A549 (cell line): ENCODE data around the gene BCL2. TPM values are rescaled to one million over a fixed set of nuclear protein-coding genes. Genes with fewer than 3 reads are reported as not detected.

Source experiments
- ATAC-seq, 2 experiments: fragments of 200-7000 bp in 1 of 2; fragments of >200 bp in 1 of 2; cut with Nextera tagmentation in 1 of 2; cut with Tn5 transposase in 1 of 2; 3 replicates each; pipeline versions ENCODE4 v1.8.0 to v1.9.1; 2018 to 2020; ENCODE audit warnings: mild to moderate bottlenecking in 1 of 2, moderate library complexity in 1 of 2
- CTCF ChIA-PET: fragments of 300-600 bp; sonication (Branson Sonifier 250); formaldehyde crosslinking; extraction: SDS; loops from one replicate; lab custom pipeline; 2021; ENCODE audit warnings: antibody characterized with exemption, inconsistent platforms; lab: Yijun Ruan, JAX
- POLR2A ChIA-PET: fragments of 350-600 bp; formaldehyde crosslinking; extraction: SDS; loops from one replicate; lab custom pipeline; 2021; ENCODE audit warnings: antibody characterized with exemption, inconsistent platforms; lab: Yijun Ruan, JAX
- DNase-seq, 2 experiments: peaks; one replicate each; pipeline versions ENCODE4 v3.0.0 to v3.0.0-alpha.2; 2011 to 2016; ENCODE audit warnings: low read depth in 1 of 2, low spot score in 1 of 2
- FAIRE-seq: peaks from 2 replicates; lab custom pipeline; 2011; peaks lifted over from hg19 to GRCh38; lab: Jason Lieb, UNC
- H3K27ac ChIP-seq, 2 experiments: fragments of >200 bp; sonication (Bioruptor Twin); formaldehyde crosslinking; 3 replicates each; pipeline ENCODE4 v1.5.1; 2016 to 2017
- H3K4me1 ChIP-seq: fragments of >200 bp; sonication (Bioruptor Twin); formaldehyde crosslinking; 3 replicates; pipeline ENCODE4 v1.6.1; 2016
- H3K4me2 ChIP-seq: fragments of >200 bp; sonication (Bioruptor Twin); formaldehyde crosslinking; 3 replicates; pipeline ENCODE4 v1.6.1; 2016
- H3K4me3 ChIP-seq: fragments of >200 bp; sonication (Bioruptor Twin); formaldehyde crosslinking; 3 replicates; pipeline ENCODE4 v1.5.1; 2016
- H3K9me3 ChIP-seq: fragments of >200 bp; sonication (Bioruptor Twin); formaldehyde crosslinking; 3 replicates; pipeline ENCODE4 v1.6.1; 2016
- ATOH8 ChIP-seq: fragments of 250-450 bp; sonication (Bioruptor Pico); IDR thresholded peaks from 2 replicates; pipeline ENCODE4 v1.5.0; 2020; ENCODE audit warnings: low read depth, mild to moderate bottlenecking, moderate library complexity
- BCL3 ChIP-seq: fragments of >200 bp; sonication (Bioruptor Twin); formaldehyde crosslinking; IDR thresholded peaks from 3 replicates; pipeline ENCODE4 v1.6.1; 2016
- BHLHE40 ChIP-seq: IDR thresholded peaks from 2 replicates; pipeline ENCODE4 v1.6.1; 2012; ENCODE audit warnings: low read depth, low read length, inconsistent platforms
- CBX2 ChIP-seq: fragments of 200-600 bp; sonication (generic); IDR thresholded peaks from 2 replicates; pipeline ENCODE4 v1.6.1; 2016; ENCODE audit warnings: low read depth, mild to moderate bottlenecking, borderline replicate concordance
- CBX8 ChIP-seq: fragments of 200-600 bp; sonication (generic); IDR thresholded peaks from 2 replicates; pipeline ENCODE4 v1.6.1; 2016
- CHD2 ChIP-seq: fragments of 150-350 bp; IDR thresholded peaks from 2 replicates; pipeline ENCODE4 v1.6.1; 2014; ENCODE audit warnings: low read length; ENCODE audit not compliant: partially characterized antibody
- CHD4 ChIP-seq: fragments of 200-600 bp; sonication (generic); IDR thresholded peaks from 2 replicates; pipeline ENCODE4 v1.6.1; 2016; ENCODE audit warnings: antibody characterized with exemption, mild to moderate bottlenecking, borderline replicate concordance
- EHF ChIP-seq: fragments of 250-450 bp; sonication (Bioruptor Pico); IDR thresholded peaks from 2 replicates; pipeline ENCODE4 v1.5.0; 2020; ENCODE audit warnings: mild to moderate bottlenecking
- EHMT2 ChIP-seq: fragments of 200-600 bp; sonication (generic); IDR thresholded peaks from 2 replicates; pipeline ENCODE4 v1.6.1; 2016; ENCODE audit warnings: antibody characterized with exemption, low read depth, mild to moderate bottlenecking, moderate library complexity
- EP300 ChIP-seq, 2 experiments: fragments of >200 bp; sonication (Bioruptor Twin); formaldehyde crosslinking; IDR thresholded peaks; 2 replicates in 1 of 2; 3 replicates in 1 of 2; pipeline ENCODE4 v1.6.1; 2016 to 2017
- FOSB ChIP-seq: fragments of 250-450 bp; sonication (Bioruptor Pico); IDR thresholded peaks from 2 replicates; pipeline ENCODE4 v1.5.0; 2020; ENCODE audit warnings: mild to moderate bottlenecking, moderate library complexity
- GATA3 ChIP-seq: IDR thresholded peaks from 2 replicates; pipeline ENCODE4 v1.6.1; 2012; ENCODE audit warnings: borderline replicate concordance
- HDAC2 ChIP-seq: fragments of 200-600 bp; sonication (generic); IDR thresholded peaks from 2 replicates; pipeline ENCODE4 v1.6.1; 2016
- HEYL ChIP-seq: fragments of 250-450 bp; sonication (Bioruptor Pico); IDR thresholded peaks from 2 replicates; pipeline ENCODE4 v1.8.0; 2021; ENCODE audit warnings: mild to moderate bottlenecking, moderate library complexity
- HMGXB4 ChIP-seq: fragments of 250-450 bp; sonication (Bioruptor Pico); IDR thresholded peaks from 2 replicates; pipeline ENCODE4 v1.5.0; 2021; ENCODE audit warnings: mild to moderate bottlenecking, moderate library complexity, borderline replicate concordance
- JUN ChIP-seq, 2 experiments: fragments of >200 bp; sonication (Bioruptor Twin); formaldehyde crosslinking; IDR thresholded peaks; 2 replicates in 1 of 2; 3 replicates in 1 of 2; pipeline ENCODE4 v1.6.1; 2016 to 2017
- KDM5A ChIP-seq: fragments of 200-600 bp; sonication (generic); IDR thresholded peaks from 2 replicates; pipeline ENCODE4 v1.6.1; 2016; ENCODE audit warnings: antibody characterized with exemption, mild to moderate bottlenecking
- MAFK ChIP-seq: fragments of 450-650 bp; IDR thresholded peaks from 2 replicates; pipeline ENCODE4 v1.6.1; 2014; ENCODE audit not compliant: partially characterized antibody
- MAX ChIP-seq: IDR thresholded peaks from 2 replicates; pipeline ENCODE4 v1.6.1; 2012
- MYC ChIP-seq: IDR thresholded peaks from 2 replicates; pipeline ENCODE4 v1.6.1; 2012; ENCODE audit warnings: mild to moderate bottlenecking, inconsistent platforms, low read length, improper control_type of control experiment, borderline replicate concordance
- NFE2L2 ChIP-seq: fragments of 150-350 bp; conservative IDR thresholded peaks from 2 replicates; pipeline ENCODE4 v1.6.1; 2014; ENCODE audit warnings: low read length
- NR3C1 ChIP-seq: fragments of >200 bp; sonication (Bioruptor Twin); formaldehyde crosslinking; IDR thresholded peaks from 3 replicates; pipeline ENCODE4 v1.6.1; 2017
- POLR2AphosphoS2 ChIP-seq: conservative IDR thresholded peaks from 2 replicates; pipeline ENCODE4 v1.6.1; 2012; ENCODE audit warnings: low read length, improper control_type of control experiment, inconsistent platforms
- RAD21 ChIP-seq, 2 experiments: fragments of >200 bp in 1 of 2; sonication (Bioruptor Twin) in 1 of 2; formaldehyde crosslinking in 1 of 2; IDR thresholded peaks in 1 of 2; conservative IDR thresholded peaks in 1 of 2; 2 replicates in 1 of 2; 3 replicates in 1 of 2; pipeline ENCODE4 v1.6.1; 2012 to 2018; ENCODE audit warnings: inconsistent platforms in 1 of 2
- RARB ChIP-seq: fragments of 250-450 bp; sonication (Bioruptor Pico); IDR thresholded peaks from 2 replicates; pipeline ENCODE4 v1.8.0; 2021; ENCODE audit warnings: mild to moderate bottlenecking, moderate library complexity
- RCOR1 ChIP-seq: fragments of 150-350 bp; IDR thresholded peaks from 2 replicates; pipeline ENCODE4 v1.6.1; 2014; ENCODE audit warnings: antibody characterized with exemption, low read length, low read depth
- USF2 ChIP-seq: fragments of 450-650 bp; IDR thresholded peaks from 2 replicates; pipeline ENCODE4 v1.6.1; 2014; ENCODE audit warnings: antibody characterized with exemption
- WGBS: methylation state at CpG from one replicate; pipeline ENCODE4 v1.1.6; 2017; ENCODE audit errors: missing lambda C conversion rate; 5-methylcytosine and 5-hydroxymethylcytosine counted together
- polyA plus RNA-seq, 4 experiments: library from polyadenylated mRNA; depleted of rRNA in 3 of 4; stranded (reverse); fragments of >200 nt; fragmentation: RNase III in 1 of 4; extraction: RNeasy Plus Mini Kit Qiagen cat#74134 plus additional on column Dnase treatment in 1 of 4; gene quantifications; 2 replicates in 3 of 4; 3 replicates in 1 of 4; pipeline ENCODE4 v1.2.3, GENCODE V29; 2011 to 2017

BCL2 gene
- polyA plus RNA-seq, 2 of the 4 experiments (the other 2 are of a cell fraction) = 0.50 to 0.61 TPM

- no peak for TF ChIP-seq EHMT2
- no peak for TF ChIP-seq FOSB
- TF ChIP-seq MAFK = no peak
- Histone ChIP-seq H3K4me3 (no peak overlapping the region), H3K4me1 (peaks cover 9% of the 10 kb centered on the region; the same call in 1 of the 3 replicates), H3K9me3 (no peaks in the 10 kb centered on the region), H3K27ac (no peak overlapping the region), H3K4me2 (no peak overlapping the region)
- ATAC-seq (no peak), DNase-seq (no peak), FAIRE-seq (no peak)
- 51% methylated on average over 4 of the region's 4 CpGs for WGBS
- POLR2A ChIA-PET = no interaction called here
- CTCF ChIA-PET = interaction anchor here (0.7 to 1.4 kb wide), 3 partner anchors 159 to 298 kb away, joined by 3 to 4 read pairs (median 3); no protein-coding TSS in a partner anchor
Measured at GRCh38 chr18:63314062-63314790, 5.3 kb downstream of the BCL2 start.

GRCh38 chr18:63313396-63313917 is 6.1 kb downstream of the BCL2 start:
- ChIA-PET POLR2A (no interaction called here), CTCF (interaction anchor here (1.1 to 1.4 kb wide), 2 partner anchors 158 to 179 kb away, joined by 3 read pairs; no protein-coding TSS in a partner anchor)
- Histone ChIP-seq H3K4me2 (no peak overlapping the region), H3K9me3 (no peaks in the 10 kb centered on the region), H3K4me3 (no peak overlapping the region), H3K27ac (no peak overlapping the region), H3K4me1 (peaks cover 3% of the 10 kb centered on the region; the same call in 1 of the 3 replicates)
- DNase-seq (no peak), FAIRE-seq (no peak), ATAC-seq (no peak)
- TF ChIP-seq CHD2 = no peak
- TF ChIP-seq MAX = no peak
- TF ChIP-seq EHF = no peak
- no peak for TF ChIP-seq EHMT2
- no peak for TF ChIP-seq RARB (CRISPR knock-in tag)
- no peak for TF ChIP-seq POLR2AphosphoS2
- TF ChIP-seq BCL3 = no peak
- no peak for TF ChIP-seq NR3C1
- no peak for TF ChIP-seq HDAC2
- TF ChIP-seq ATOH8 (CRISPR knock-in tag) = no peak
- TF ChIP-seq HEYL (CRISPR knock-in tag) = no peak
- no peak for TF ChIP-seq CBX8
- no peak for TF ChIP-seq MYC
- no peak for TF ChIP-seq CHD4
- TF ChIP-seq USF2 = no peak
- 43% methylated on average over 5 of the region's 5 CpGs for WGBS

GRCh38 chr18:63312737-63313395 is 6.7 kb downstream of the BCL2 start:
- 37% methylated on average over 5 of the region's 5 CpGs for whole genome bisulfite sequencing
- Histone ChIP-seq H3K4me2 (no peak overlapping the region), H3K27ac (no peak overlapping the region), H3K4me3 (no peak overlapping the region), H3K4me1 (no peaks in the 10 kb centered on the region), H3K9me3 (no peaks in the 10 kb centered on the region)
- ATAC-seq (no peak), DNase-seq (no peak), FAIRE-seq (no peak)
- ChIA-PET POLR2A (no interaction called here), CTCF (interaction anchor here (1.1 kb wide), 1 partner anchor 10 kb away, joined by 3 read pairs; no protein-coding TSS in a partner anchor)
- no peak for TF ChIP-seq JUN (IDR thresholded peaks at IDR 0.05)
- TF ChIP-seq KDM5A = no peak
- TF ChIP-seq CHD2 = no peak
- no peak for TF ChIP-seq GATA3
- TF ChIP-seq CBX8 = no peak
- TF ChIP-seq RAD21 (conservative IDR thresholded peaks at IDR 0.05 in 1 of 2, IDR thresholded peaks at IDR 0.05 in 1 of 2) = no peak
- no peak for TF ChIP-seq RCOR1
- no peak for TF ChIP-seq NFE2L2
- TF ChIP-seq POLR2AphosphoS2 = no peak
- TF ChIP-seq BHLHE40 = no peak
- no peak for TF ChIP-seq CBX2
- TF ChIP-seq HEYL (CRISPR knock-in tag) = no peak
- no peak for TF ChIP-seq EP300 (IDR thresholded peaks at IDR 0.05)
- TF ChIP-seq HMGXB4 = no peak
